IMR-90 (cell line): Measurements from ENCODE around the gene TMF1. TPM values are rescaled to one million over a fixed set of nuclear protein-coding genes. Genes with fewer than 3 reads are reported as not detected.

Experiments
- ATAC-seq: fragments of 200-7000 bp; cut with Tn5 transposase; 2 replicates; pipeline ENCODE4 v1.9.1; 2020; ENCODE audit warnings: low read depth, mild to moderate bottlenecking, moderate library complexity
- BruUV-seq: library from RNA; stranded (reverse); fragments of 400-500 nt; replicated peaks from 2 replicates; lab custom pipeline; 2021; lab: Mats Ljungman, UMichigan
- CTCF ChIA-PET: fragments of 300-600 bp; formaldehyde crosslinking; extraction: SDS; loops from one replicate; lab custom pipeline; 2021; ENCODE audit warnings: antibody characterized with exemption; lab: Yijun Ruan, JAX
- POLR2A ChIA-PET: fragments of 300-600 bp; sonication (Branson Sonifier 250); formaldehyde crosslinking; loops from one replicate; lab custom pipeline; 2022; ENCODE audit warnings: antibody characterized with exemption; ENCODE audit not compliant: unreplicated experiment; lab: Charles Lee
- DNase-seq: peaks from one replicate; pipeline ENCODE4 v3.0.0; 2013
- H2AFZ ChIP-seq: replicated peaks from 2 replicates; pipeline ENCODE3; 2013; ENCODE audit warnings: low read length, mild to moderate bottlenecking; ENCODE audit not compliant: poor library complexity
- H2AK5ac ChIP-seq: 2 replicates; pipeline ENCODE4 v1.6.1; 2013; ENCODE audit warnings: low read depth, low read length, inconsistent platforms
- H2AK9ac ChIP-seq: replicated peaks from 2 replicates; pipeline ENCODE3; 2013; ENCODE audit warnings: mild to moderate bottlenecking, low read depth, low read length, moderate library complexity; ENCODE audit not compliant: poor library complexity
- H2BK120ac ChIP-seq: 2 replicates; pipeline ENCODE4 v1.6.1; 2013; ENCODE audit warnings: low read depth, low read length, inconsistent platforms
- H2BK15ac ChIP-seq: 3 replicates; pipeline ENCODE4 v1.6.1; 2013; ENCODE audit warnings: low read depth, low read length, inconsistent platforms
- H2BK20ac ChIP-seq: 2 replicates; pipeline ENCODE4 v1.6.1; 2013; ENCODE audit warnings: low read depth, mild to moderate bottlenecking, inconsistent platforms, low read length, moderate library complexity
- H2BK5ac ChIP-seq: 2 replicates; pipeline ENCODE4 v1.6.1; 2013; ENCODE audit warnings: mild to moderate bottlenecking, low read depth, low read length, inconsistent platforms; ENCODE audit not compliant: poor library complexity, severe bottlenecking
- H3K14ac ChIP-seq: replicated peaks from 2 replicates; pipeline ENCODE4 v1.6.1; 2013; ENCODE audit warnings: low read depth, low read length, inconsistent platforms
- H3K18ac ChIP-seq: 2 replicates; pipeline ENCODE4 v1.6.1; 2013; ENCODE audit warnings: low read depth, low read length, control low read depth
- H3K23ac ChIP-seq: 2 replicates; pipeline ENCODE4 v1.6.1; 2013; ENCODE audit warnings: low read depth, low read length, inconsistent platforms
- H3K27ac ChIP-seq: 2 replicates; pipeline ENCODE4 v1.5.1; 2013; ENCODE audit warnings: mild to moderate bottlenecking, control low read depth, low read length; ENCODE audit not compliant: insufficient read depth
- H3K27me3 ChIP-seq: 2 replicates; pipeline ENCODE4 v1.6.1; 2013; ENCODE audit warnings: low read length; ENCODE audit not compliant: control insufficient read depth, insufficient read depth
- H3K36me3 ChIP-seq: 2 replicates; pipeline ENCODE4 v1.6.1; 2013; ENCODE audit warnings: low read length, mixed read lengths; ENCODE audit not compliant: control insufficient read depth, insufficient read depth
- H3K4ac ChIP-seq: 2 replicates; pipeline ENCODE4 v1.6.1; 2013; ENCODE audit warnings: low read depth, low read length, inconsistent platforms
- H3K4me1 ChIP-seq: 2 replicates; pipeline ENCODE4 v1.6.1; 2013; ENCODE audit warnings: low read length, mixed read lengths; ENCODE audit not compliant: control insufficient read depth, insufficient read depth
- H3K4me2 ChIP-seq: 2 replicates; pipeline ENCODE4 v1.6.1; 2013; ENCODE audit warnings: low read depth, mild to moderate bottlenecking, control low read depth, low read length, moderate library complexity
- H3K4me3 ChIP-seq: 2 replicates; pipeline ENCODE4 v1.5.1; 2013; ENCODE audit warnings: low read depth, mild to moderate bottlenecking, control low read depth, low read length, moderate library complexity; ENCODE audit not compliant: insufficient read depth
- H3K56ac ChIP-seq: 2 replicates; pipeline ENCODE4 v1.6.1; 2013; ENCODE audit warnings: low read length, inconsistent platforms; ENCODE audit not compliant: insufficient read depth; ENCODE audit errors: extremely low read depth
- H3K79me1 ChIP-seq, 2 experiments: 2 replicates each; pipeline ENCODE4 v1.6.1; 2013; ENCODE audit warnings: low read length in 2 of 2, inconsistent platforms in 1 of 2, low read depth in 1 of 2
- H3K9ac ChIP-seq: 2 replicates; pipeline ENCODE4 v1.6.1; 2013; ENCODE audit warnings: low read depth, low read length, control low read depth
- H3K9me1 ChIP-seq: 2 replicates; pipeline ENCODE4 v1.6.1; 2013; ENCODE audit warnings: low read length, inconsistent platforms; ENCODE audit not compliant: insufficient read depth
- H3K9me3 ChIP-seq: 2 replicates; pipeline ENCODE4 v1.6.1; 2013; ENCODE audit warnings: low read length; ENCODE audit not compliant: control insufficient read depth, insufficient read depth
- H4K20me1 ChIP-seq: 2 replicates; pipeline ENCODE4 v1.6.1; 2013; ENCODE audit warnings: low read length, inconsistent platforms; ENCODE audit not compliant: insufficient read depth
- H4K5ac ChIP-seq: 2 replicates; pipeline ENCODE4 v1.6.1; 2013; ENCODE audit warnings: mild to moderate bottlenecking, low read depth, low read length, control low read depth
- H4K8ac ChIP-seq, 2 experiments: 2 replicates each; pipeline ENCODE4 v1.6.1; 2013; ENCODE audit warnings: low read depth in 2 of 2, low read length in 2 of 2, control low read depth in 1 of 2, inconsistent platforms in 1 of 2
- H4K91ac ChIP-seq: 2 replicates; pipeline ENCODE4 v1.6.1; 2013; ENCODE audit warnings: low read depth, low read length, inconsistent platforms; ENCODE audit not compliant: insufficient read depth
- CEBPB ChIP-seq: IDR thresholded peaks from 2 replicates; pipeline ENCODE4 v1.6.1; 2012; ENCODE audit warnings: low read depth, low read length, improper control_type of control experiment
- FOS ChIP-seq: fragments of 150-350 bp; IDR thresholded peaks from 2 replicates; pipeline ENCODE4 v1.6.1; 2016; ENCODE audit warnings: low read depth, low read length
- POLR2A ChIP-seq: IDR thresholded peaks from 2 replicates; pipeline ENCODE4 v1.6.1; 2012; ENCODE audit warnings: mild to moderate bottlenecking, low read depth, low read length
- RAD21 ChIP-seq: IDR thresholded peaks from 2 replicates; pipeline ENCODE4 v1.6.1; 2012; ENCODE audit warnings: low read length, improper control_type of control experiment
- RCOR1 ChIP-seq: IDR thresholded peaks from 2 replicates; pipeline ENCODE4 v1.6.1; 2012; ENCODE audit warnings: mild to moderate bottlenecking, low read length, improper control_type of control experiment; ENCODE audit not compliant: insufficient replicate concordance
- RFX5 ChIP-seq: IDR thresholded peaks from 2 replicates; pipeline ENCODE4 v1.8.0; 2012; ENCODE audit warnings: low read depth, mild to moderate bottlenecking, low read length, moderate library complexity
- SMC3 ChIP-seq: fragments of 150-350 bp; IDR thresholded peaks from 2 replicates; pipeline ENCODE4 v1.6.1; 2016; ENCODE audit warnings: low read depth, mild to moderate bottlenecking, antibody characterized with exemption, low read length, moderate library complexity
- WGBS, 2 experiments: methylation state at CpG; one replicate each; pipeline versions ENCODE4 v1.1.5 to v1.1.7; 2013; ENCODE audit warnings: missing lambda C conversion rate in 2 of 2; ENCODE audit not compliant: insufficient read length in 1 of 2; ENCODE audit errors: extremely low coverage in 2 of 2; 5-methylcytosine and 5-hydroxymethylcytosine counted together
- dilution Hi-C: fragments of 300-500 bp; cut with HindIII; formaldehyde crosslinking; loops from one replicate; pipeline ENCODE4 v1.14.3; 2018; ENCODE audit warnings: low sequenced_read_pairs; ENCODE audit not compliant: unreplicated experiment
- in situ Hi-C: fragments of 300-500 bp; cut with MboI; formaldehyde crosslinking; loops from 3 replicates; pipeline ENCODE4 v1.14.3; 2019; ENCODE audit warnings: low sequenced_read_pairs, inconsistent platforms, mixed read lengths
- intact Hi-C: fragments of 100-400 bp; cut with micrococcal nuclease; formaldehyde crosslinking; loops from 2 replicates; pipeline ENCODE4 v1.10.0; 2022
- polyA plus RNA-seq, 3 experiments: library from polyadenylated mRNA; depleted of rRNA; stranded (reverse); fragments of >200 nt; gene quantifications; 2 replicates each; pipeline ENCODE4 v1.2.3, GENCODE V29; 2012; ENCODE audit warnings: low replicate concordance in 1 of 3
- total RNA-seq: library from RNA; depleted of rRNA; stranded (reverse); fragments of >200 nt; gene quantifications from 2 replicates; pipeline ENCODE4 v1.2.3, GENCODE V29; 2012
- TF ChIP-seq, protein P1 (sequence below): fragments of 150-350 bp; IDR thresholded peaks from 2 replicates; pipeline ENCODE4 v1.6.1; 2017; ENCODE audit warnings: mild to moderate bottlenecking, antibody characterized with exemption, low read length, low read depth
- TF ChIP-seq, protein P2 (sequence below): fragments of 150-350 bp; IDR thresholded peaks from 2 replicates; pipeline ENCODE4 v1.6.1; 2016; ENCODE audit warnings: low read depth, mild to moderate bottlenecking, low read length, moderate library complexity, borderline replicate concordance

The TMF1 gene
- total and polyA plus RNA-seq, 2 of the 4 experiments (the other 2 are of a cell fraction) = 12.4 to 39.1 TPM

DNA sequence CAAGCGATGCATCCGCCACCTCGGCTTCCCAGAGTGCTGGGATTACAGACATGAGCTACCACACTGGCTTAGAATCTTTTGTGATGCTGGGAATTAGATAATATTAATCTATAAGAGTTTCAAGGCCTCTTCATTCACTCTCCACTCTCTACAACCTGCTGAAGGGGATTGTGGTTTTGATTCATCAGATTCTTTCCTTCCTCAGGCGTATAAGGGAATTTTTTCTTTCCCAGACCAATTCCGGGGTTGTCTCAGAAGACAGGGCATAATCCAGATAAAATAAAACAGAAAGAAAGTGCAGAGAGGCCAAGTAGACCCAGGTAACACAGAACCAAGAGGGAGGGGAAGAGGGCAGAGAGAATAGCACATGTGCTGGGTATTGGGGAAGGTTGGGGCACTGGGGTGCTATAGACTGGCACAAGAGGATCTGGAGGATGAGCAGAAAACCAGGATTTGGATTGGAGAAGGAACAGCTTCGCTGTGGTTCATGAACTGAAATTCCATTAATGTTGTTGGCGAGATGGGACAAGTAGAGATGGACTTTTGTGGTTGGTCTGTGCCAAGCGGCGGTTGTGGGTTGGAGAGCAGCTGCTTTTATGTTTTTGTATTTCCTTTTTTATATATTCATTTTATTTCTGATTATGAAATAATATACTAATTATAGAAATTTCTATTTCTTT lies 45.4 kb upstream of the TMF1 start:
- ChIA-PET CTCF (no interaction called here), POLR2A (no interaction called here)
- H2AK9ac ChIP-seq = no peak overlapping the region
- WGBS, 2 experiments = 100% methylated on average over 1 of the region's 9 CpGs; no CpG with 5 or more reads in 1 of the 2 experiments
- in situ Hi-C loops = no loop called here
- dilution Hi-C loops = no loop called here
- no peak overlapping the region for H3K56ac ChIP-seq
- H3K4ac ChIP-seq = no peak overlapping the region
- H2AK5ac ChIP-seq = no peak overlapping the region
- no peak overlapping the region for H2BK5ac ChIP-seq
- H2BK20ac ChIP-seq = no peak overlapping the region
- no peak overlapping the region for H2BK15ac ChIP-seq
- H3K9me1 ChIP-seq = peaks cover 15% of the 10 kb centered on the region
- no peaks in the 10 kb centered on the region for H3K27me3 ChIP-seq
- TF ChIP-seq RAD21 (no peak), POLR2A (no peak), RCOR1 (no peak), CEBPB (no peak), RFX5 (no peak), SMC3 (no peak), FOS (no peak)
- TF ChIP-seq, protein P1, sequence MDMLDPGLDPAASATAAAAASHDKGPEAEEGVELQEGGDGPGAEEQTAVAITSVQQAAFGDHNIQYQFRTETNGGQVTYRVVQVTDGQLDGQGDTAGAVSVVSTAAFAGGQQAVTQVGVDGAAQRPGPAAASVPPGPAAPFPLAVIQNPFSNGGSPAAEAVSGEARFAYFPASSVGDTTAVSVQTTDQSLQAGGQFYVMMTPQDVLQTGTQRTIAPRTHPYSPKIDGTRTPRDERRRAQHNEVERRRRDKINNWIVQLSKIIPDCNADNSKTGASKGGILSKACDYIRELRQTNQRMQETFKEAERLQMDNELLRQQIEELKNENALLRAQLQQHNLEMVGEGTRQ = no peak
- TF ChIP-seq, protein P2, sequence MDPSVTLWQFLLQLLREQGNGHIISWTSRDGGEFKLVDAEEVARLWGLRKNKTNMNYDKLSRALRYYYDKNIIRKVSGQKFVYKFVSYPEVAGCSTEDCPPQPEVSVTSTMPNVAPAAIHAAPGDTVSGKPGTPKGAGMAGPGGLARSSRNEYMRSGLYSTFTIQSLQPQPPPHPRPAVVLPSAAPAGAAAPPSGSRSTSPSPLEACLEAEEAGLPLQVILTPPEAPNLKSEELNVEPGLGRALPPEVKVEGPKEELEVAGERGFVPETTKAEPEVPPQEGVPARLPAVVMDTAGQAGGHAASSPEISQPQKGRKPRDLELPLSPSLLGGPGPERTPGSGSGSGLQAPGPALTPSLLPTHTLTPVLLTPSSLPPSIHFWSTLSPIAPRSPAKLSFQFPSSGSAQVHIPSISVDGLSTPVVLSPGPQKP = no peak
- H3K4me2 ChIP-seq = no peak overlapping the region
- no peak overlapping the region for H2BK120ac ChIP-seq
- no peak overlapping the region for H3K4me3 ChIP-seq
- peaks cover 10 to 64% of the 10 kb centered on the region in 2 experiments for H3K79me1 ChIP-seq
- no peak overlapping the region for H2AFZ ChIP-seq
- H3K18ac ChIP-seq = no peak overlapping the region
- ATAC-seq (no peak), DNase-seq (no peak)
- no peak overlapping the region for H4K8ac ChIP-seq
- no peak overlapping the region for H4K5ac ChIP-seq
- H3K27ac ChIP-seq = no peak overlapping the region
- H3K9me3 ChIP-seq = no peaks in the 10 kb centered on the region
- intact Hi-C loops = no loop called here
- H4K91ac ChIP-seq = no peak overlapping the region
- H3K14ac ChIP-seq = no peak overlapping the region
- H3K36me3 ChIP-seq = peaks cover 14% of the 10 kb centered on the region
- H3K9ac ChIP-seq = no peak overlapping the region
- no peak overlapping the region for H3K23ac ChIP-seq
- H3K4me1 ChIP-seq = peaks cover 7% of the 10 kb centered on the region
- BruUV-seq = no TSS peak
- peaks cover 25% of the 10 kb centered on the region; the same call in 1 of the 2 replicates for H4K20me1 ChIP-seq
